T-helper 2 cell treated with Interferon-gamma antibody and Interleukin-4, amounts not matched to agents 100 ng/mL and 5 ng/mL, for 36 hours (primary cell): Measurements from ENCODE around the gene PON2. TPM values are rescaled to one million over a fixed set of nuclear protein-coding genes. Genes with fewer than 3 reads are reported as not detected.

Experiments used
- intact Hi-C: fragments of 100-400 bp; cut with micrococcal nuclease; formaldehyde crosslinking; loops from one replicate; pipeline ENCODE4 v1.15.1; 2023
- total RNA-seq: library from RNA; stranded (reverse); gene quantifications from 2 replicates; pipeline ENCODE4 v1.2.3, GENCODE V29; 2022

Gene PON2
- total RNA-seq, 1 donor from 2014 or later = 13.8 TPM

DNA sequence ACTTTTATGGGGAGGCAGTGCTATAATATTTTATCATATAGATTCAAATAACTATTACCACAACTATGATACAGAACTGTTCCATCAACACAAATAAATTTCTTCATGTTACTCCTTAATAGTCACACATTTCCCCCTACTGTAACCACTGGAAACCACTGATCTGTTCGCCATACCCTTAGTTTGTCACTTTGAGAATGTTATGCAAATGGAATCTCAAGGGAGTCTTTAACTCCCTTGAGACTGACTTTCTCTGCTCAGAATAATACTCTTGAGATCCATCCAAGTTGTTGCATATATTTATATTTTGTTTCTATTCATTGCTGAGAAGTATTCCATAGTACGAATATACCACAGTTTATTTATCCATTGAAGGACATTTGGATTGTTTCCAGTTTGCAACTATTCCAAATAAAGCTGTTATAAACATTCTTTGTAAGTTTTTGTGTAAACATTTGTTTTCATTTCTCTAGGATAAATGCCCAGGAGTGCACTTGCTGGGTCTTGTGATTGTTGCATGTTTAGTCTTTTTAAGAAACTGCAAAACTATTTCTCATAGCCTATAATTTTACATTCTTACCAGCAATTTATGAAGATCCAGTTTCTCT is 19.7 kb upstream of the PON2 start:
- intact Hi-C loops = no loop called here

DNA sequence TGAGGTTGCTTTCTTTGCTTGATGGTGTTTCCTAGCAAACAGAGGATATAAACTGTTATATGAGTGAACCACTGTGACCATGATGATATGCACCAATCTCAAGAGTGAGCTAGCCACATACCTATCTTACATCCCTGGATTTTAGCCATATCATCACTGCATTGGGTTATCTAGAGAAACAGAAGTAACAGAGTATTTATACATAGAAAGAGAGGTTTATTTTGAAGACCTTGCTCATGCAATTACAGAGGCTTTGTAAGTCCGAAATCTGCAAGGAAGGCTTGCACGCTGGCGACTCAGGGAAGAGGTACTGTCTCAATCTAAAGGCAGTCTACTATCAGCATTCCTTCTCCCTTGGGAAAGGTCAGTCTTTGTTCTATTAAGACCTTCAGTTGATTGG is 11.8 kb upstream of the PON2 start:
- intact Hi-C loops = no loop called here

DNA sequence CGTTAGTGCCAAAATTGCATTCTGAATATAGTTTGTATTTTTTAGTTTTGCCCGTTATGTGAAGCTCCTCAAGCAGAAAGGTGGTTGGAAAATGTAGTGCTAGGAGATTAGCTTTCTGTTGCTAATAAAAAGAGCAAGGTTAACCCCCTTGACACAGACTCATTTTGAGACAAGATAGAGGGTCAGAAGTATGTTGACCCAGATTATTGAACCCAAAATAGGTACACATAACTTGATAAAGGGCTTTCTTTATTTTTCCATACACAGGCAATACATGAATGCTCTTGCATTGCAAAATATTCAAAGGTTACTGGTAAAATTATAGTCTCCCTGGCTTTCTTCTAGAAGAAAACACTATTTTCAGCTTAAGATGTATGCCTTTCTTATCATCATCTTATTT is 10.0 kb upstream of the PON2 start:
- intact Hi-C loops = no loop called here

DNA sequence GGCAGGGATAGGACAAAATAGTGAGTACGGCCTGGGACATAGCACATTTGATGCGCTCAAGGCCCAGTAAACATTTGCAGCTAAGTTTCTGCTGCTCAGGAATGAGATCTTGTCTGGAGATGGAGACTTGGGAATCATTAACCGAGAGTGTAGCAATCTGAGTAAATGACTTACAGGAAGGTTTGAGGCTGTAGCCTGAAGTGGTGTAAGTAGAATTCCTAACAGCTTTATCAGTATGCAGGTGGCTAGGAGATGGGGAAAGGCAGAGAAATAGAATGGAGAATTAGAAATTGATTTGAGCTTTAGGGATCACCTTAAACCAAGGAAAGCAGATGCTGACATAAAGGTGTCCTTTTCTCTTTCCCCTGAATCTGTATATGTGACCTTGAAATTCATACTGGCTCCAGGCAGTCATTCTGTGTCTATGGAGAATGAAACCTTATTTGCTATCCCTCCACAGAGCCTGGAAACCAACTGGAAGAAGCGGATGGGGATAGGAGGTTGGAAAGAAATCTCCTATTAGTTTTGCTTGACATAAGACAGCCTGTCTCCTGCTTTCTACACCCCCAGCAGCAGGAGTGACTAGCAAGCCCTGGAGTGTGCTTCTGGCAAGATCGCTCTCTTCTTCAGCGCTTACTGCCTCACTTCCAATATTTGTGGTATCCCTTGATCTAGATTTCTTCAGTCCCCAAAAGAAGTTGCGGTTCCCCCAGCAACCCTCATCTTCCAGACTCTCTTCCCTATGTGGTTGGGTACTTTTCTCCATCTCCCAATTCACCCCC is 6.4 kb upstream of the PON2 start:
- intact Hi-C loops = no loop called here

DNA sequence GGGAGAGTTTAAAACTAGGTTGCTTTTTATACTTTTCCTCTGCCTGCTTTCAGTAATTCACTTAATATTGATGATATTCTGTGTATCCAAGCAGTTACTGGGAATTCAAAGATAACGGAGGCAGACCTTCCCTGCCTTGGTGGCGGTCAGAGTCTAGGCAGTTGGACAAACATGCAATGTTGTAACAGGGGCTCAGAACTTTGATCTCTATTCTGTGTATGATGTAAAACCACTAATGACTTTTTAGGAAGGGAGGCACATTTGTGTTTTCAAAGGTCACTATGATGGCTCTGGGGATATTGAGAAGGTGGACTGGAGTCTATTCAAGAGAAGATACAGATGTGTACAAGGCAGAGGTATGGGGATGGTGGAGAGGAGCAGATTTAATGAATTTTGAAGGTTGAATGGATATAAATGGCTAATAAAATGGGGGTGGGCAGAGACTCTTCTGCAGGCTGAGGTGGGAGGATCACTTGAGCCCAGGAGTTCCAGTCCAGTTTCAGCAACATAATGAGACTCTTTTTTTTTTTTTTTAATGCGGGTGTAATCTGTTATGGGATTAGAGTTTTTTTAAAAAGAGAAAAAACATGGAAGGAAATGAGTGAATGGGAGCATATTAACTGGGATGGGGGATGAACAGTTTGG is 5.7 kb upstream of the PON2 start:
- intact Hi-C loops = no loop called here

DNA sequence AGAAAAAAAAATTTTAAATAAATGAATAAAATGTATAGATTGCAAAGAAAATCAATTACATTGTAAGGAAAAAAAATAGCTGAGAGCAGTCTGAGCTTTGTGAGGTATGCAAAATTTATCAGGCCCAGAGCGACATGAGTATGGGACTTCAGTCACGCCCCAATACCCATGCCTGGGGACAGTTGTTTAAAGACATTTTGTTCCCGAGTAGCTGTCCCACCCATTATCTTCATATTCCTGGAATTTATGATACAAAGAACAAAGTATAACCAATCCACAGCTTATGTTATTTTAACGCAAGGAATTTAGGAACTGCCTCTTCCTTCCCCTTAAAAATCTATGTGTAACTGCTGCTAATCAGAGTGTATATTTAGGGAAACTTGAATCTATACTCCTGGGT is 1.6 kb upstream of the PON2 start:
- intact Hi-C loops = loop anchor here (5.0 kb wide), 2 partner anchors 41 to 66 kb away; no protein-coding TSS in a partner anchor

DNA sequence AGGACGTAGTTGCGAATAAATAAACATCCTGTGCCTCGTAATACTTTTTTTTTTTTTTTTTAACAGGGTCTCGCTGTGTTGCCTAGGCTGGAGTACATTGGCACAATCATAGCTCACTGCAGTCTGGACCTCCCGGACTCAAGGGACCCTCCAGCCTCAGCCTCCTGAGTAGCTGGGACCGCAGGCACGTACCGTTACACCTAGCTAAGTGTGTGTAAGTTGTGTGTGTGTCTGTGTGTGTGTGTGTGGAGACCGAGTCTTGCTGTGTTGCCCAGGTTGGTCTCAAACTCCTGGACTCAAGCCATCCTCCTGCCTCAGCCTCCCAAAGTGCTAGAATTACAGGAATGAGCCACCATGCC is 573 bp upstream of the PON2 start:
- intact Hi-C loops = loop anchor here (5.0 kb wide), 2 partner anchors 42 to 67 kb away; no protein-coding TSS in a partner anchor

DNA sequence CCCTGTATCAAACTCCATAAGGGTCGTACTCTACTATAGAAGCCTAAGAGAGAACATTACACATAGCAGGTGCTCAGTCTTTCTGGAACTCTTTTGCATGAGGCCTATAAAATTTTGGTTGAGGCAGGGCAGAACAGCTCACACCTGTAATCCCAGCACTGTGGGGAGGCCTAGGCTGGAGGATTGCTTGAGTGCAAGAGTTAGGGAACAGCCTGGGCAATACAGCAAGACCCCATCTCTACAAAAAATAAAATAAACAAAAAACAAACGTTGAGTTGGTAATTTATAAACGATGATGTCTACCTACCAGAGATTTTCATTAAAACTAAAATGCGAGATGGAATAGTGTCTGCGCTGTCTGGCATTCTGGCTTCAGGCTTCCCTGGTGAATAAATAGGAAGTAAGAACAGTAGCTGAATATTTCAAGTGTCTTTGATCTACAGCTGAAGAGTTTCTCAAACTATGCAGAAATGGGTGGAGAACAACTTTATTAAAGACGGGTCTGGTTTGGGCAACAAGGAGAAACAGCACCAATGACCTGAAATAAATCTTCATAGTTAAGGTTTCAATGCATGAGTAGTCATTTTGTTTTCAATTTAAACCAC is 774 bp downstream of the PON2 start:
- intact Hi-C loops = loop anchor here (5.0 kb wide), 1 partner anchor 37 kb away; the partner anchor contains the start of gene PON3

DNA sequence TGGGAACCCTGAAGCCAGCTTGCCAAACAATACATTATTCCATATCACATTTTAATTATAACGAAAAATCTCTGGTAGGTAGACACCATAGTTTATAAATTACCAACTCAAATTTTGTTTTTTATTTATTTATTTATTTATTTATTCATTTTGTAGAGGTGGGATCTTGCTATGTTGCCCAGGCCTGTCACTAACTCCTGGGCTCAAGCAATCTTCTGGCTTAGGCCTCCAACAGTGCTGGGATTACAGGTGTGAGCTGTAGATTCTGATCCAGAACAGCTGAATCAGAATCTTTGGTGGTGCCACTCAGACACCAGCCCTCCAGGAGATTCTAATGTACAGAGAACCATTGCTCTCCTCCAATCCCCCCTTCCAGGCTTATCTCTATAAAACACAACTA is 1.7 kb downstream of the PON2 start:
- intact Hi-C loops = loop anchor here (5.0 kb wide), 1 partner anchor 36 kb away; the partner anchor contains the start of gene PON3

DNA sequence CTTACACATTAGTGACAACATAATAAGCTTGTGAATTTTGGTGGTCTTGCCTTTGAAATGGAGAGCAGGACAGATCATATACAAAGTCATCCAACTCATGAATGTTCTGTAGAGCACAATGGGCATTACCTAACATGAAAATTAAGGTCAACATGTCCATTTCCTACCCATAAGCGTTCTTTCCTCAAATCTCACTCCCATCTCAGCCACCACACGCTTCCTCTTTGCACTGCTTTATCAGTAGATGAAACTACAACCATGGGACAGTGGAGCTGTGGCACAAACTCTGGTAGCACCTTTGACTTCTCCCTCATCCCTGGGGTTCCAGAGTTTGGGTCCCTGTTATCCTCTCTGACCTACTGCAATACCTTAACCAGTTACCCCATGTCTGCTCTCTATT is 2.2 kb downstream of the PON2 start:
- intact Hi-C loops = loop anchor here (5.0 kb wide), 1 partner anchor 35 kb away; the partner anchor contains the start of gene PON3

DNA sequence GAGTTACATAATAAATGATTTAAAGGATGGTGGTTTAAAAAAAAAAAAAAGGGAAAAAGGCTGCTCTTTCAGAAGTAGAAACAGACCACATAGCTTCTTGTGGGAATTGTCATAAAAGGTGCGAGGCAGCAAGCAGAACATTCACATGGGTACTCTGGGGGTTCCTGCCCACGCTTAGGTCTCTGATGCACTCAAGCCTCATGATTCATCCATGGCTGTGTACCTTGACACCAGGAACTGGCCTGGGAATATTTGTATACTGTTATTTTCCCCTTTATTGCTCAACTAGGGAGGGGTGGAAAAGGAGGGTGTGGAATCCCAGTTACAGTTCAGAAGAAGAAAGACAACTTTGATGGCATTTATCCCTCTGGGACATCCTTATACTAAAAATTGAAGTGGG is 4.0 kb downstream of the PON2 start:
- intact Hi-C loops = loop anchor here (5.0 kb wide), 1 partner anchor 34 kb away; the partner anchor contains the start of gene PON3

DNA sequence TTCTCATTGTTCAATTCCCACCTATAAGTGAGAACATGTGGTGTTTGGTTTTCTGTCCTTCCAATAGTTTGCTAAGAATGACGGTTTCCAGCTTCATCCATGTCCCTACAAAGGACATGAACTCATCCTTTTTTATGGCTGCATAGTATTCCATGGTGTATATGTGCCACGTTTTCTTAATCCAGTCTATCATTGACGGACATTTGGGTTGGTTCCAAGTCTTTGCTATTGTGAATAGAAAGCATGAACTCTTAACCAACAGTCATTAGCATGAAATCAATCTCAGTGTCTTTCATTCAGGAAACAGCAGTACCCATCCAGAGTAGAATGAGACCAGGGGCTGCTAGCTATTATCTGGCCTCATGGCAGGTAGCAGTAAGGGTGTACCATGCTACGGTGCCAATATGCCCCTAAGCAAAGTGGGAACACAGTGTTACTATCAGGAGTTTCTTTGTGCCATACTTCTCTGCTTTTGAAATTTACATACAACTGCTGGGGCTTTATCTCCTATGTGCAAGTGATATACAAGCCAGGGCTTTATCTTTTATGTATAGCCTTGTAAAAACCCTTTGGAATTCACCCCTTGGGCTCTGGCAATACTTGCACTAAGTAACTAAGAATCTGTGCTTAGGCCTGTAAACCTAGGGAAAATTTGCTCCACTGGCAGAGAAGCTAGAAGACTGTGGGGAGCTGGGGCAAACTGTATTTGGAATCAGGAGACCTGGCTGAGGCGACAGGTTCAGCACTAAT is 5.4 kb downstream of the PON2 start:
- intact Hi-C loops = no loop called here

DNA sequence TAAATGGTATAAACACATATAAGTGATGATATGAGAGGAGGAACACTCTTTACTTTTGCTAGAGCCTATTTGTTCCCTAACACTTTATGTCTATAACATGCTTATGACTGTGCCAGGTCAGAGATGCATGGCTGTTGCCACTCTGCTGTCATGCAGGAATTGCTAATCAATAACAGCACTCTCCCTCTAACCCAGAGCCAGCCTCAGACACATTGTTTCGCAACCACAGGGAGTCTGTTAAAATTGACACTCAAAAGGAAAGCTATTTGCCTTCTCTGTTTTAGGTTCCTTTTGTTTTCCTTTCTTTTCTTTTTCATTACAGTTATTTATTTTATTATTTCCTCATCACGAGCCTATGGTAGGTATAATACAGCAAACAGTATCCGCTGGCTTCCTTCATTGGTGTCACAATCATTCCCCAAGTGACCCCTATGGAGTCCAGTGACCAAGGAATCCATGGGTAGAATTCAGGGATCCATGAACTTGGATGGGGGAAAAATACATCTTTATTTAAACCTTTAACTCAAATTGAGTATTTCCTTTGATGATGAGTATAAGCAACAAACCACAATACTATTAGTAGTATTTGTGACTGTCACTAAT is 6.8 kb downstream of the PON2 start:
- intact Hi-C loops = no loop called here

DNA sequence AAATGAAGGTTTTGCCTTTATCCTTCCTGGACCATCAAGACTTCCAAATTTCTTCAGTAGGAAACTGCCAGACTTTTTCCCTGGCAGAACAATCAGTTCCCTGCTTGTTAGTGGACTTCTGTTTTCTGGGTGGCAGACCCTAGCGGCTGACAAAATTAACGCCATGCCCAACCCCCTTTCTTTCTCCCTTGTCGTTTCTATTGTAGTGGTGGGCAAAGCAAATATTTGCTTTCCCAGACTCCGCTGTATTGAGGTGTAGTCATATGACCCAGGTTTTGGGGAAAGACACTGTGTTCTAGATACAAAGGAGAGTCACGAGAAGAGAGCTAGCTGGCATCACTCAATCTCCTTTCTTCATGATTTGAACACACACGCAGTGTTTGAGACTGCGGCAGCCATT is 7.7 kb downstream of the PON2 start:
- intact Hi-C loops = no loop called here

DNA sequence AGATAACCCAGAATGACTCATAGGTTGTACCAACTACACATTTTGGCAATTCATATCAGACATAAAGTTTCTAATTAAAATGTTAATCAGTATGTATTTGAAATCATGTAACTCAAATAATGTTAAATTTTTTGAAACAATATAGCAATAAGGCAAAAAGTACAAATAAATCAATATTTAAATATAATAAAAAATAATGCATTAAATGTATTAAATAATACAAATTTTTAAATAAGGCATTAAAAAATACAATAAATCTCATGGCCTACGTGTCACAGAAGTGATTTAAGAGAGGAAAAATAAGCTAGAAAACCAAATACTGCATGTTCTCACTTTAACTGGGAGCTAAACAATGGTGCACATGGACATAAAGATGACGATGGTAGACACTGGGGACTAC is 9.1 kb downstream of the PON2 start:
- intact Hi-C loops = no loop called here

DNA sequence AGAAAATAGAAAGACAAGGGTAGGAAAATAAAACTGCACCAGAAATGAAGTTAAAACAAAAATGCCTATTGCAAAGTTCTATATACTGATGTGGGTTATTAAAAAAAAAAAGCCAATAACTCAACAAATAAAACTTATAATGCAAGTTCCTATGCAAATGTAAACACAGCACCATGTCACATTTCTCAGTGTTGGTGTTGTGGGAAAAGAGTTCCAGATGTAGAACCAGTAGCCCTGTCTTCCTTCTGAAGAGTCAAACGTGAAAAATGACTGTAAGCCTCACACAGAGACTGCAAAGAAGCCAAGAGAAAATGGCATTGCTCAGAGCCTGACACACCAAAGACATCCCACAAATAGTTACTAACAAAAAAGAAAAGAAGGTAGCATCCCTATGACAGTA is 10.1 kb downstream of the PON2 start:
- intact Hi-C loops = no loop called here

DNA sequence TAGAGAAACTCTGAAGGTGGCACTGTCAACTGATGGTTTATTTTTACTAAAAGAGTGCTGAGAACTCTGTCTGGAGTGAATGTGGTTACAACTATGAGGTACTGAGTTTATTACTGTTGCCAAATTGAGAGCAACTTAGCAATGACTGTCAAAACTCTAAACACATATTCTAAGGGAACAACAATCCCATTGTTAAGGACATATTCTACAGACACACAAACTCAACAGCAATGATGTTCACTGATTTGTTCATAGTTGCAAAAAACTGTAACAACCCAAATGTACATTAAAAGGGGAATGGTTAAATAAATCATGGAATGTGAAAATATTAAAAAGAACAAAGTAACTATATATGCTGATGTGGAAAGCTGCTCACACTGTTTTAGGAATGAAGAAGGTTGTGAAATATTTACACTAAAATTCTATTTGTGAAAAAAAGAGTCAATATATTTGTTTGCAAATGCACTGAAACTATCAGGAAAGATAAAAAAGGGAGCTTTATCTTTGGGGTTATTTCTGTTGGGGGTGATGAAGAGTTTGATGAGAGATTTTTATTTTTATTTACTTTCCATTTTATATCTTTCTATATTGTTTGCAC is 12.9 kb downstream of the PON2 start:
- intact Hi-C loops = no loop called here

DNA sequence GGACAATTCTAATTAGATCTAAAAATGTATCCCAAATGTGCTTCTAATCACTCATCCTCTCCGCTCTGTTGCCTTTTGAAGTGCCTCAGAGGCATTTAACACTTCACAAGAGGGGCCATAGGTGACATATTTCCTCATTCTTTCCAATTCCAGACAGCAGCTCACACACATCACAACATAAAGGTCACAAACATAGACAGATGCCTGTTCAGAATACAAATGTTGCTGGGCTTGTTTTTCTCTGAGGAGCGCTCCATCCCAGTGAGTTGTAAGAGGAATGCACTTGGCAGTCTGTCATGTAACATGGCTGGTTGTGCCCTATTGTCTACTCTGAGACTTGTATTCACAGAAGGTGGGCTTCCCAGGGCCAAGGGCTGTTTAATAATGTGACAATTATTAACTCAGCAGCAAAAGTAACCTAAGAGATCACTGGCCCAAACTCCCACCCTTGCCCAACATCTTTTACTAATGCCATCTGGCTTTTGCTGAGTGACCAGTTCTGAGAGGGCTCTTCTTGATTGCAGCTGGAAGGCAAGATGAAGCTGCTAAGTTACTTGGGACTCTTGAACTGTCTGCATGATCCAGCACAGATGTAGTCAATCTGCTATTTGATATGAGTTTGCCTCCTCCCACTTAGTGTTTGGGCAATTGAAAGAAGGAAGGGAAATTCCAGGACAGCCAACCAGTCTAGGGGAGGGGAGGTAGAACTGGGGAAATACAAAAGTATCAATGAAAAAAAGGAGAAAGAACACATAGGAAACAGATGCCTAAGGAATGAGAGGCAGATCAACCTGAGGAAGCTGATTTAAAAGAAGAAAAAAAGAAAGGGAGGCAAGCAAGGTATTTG is 13.6 kb downstream of the PON2 start:
- intact Hi-C loops = no loop called here

DNA sequence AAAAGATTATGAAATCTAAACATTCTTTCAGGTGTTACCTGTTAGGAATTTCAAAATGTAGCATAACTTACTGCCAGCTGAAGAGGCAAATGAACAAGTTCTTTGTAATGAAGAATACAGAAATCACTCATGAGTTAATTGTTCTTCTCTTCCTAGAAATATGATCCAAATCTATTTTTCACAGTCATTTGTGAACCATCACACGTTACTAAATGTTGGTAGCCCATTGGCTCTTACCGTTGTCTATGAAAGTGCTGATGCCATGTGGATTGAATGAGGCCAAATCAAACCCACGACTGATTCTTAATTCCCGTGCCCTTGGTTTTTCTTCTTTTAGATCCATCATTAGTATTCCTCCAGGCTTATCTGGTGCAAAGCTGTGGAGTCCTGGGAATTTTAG is 22.8 kb downstream of the PON2 start:
- intact Hi-C loops = no loop called here
